Coronary artery (tissue), 2 donors: ENCODE data around the gene TNNT1.

ENCODE experiments used
- DNase-seq: peaks from one replicate; pipeline ENCODE4 v3.0.0-alpha.2; 2017; ENCODE audit warnings: low spot score
- H3K27ac ChIP-seq, 2 donors: fragments of 200-600 bp; sonication (generic); one replicate each; pipeline ENCODE4 v1.5.1; 2016 to 2019
- H3K4me3 ChIP-seq: fragments of 200-600 bp; sonication (generic); 2 replicates; pipeline ENCODE4 v1.5.1; 2016; ENCODE audit warnings: mild to moderate bottlenecking, moderate library complexity
- CTCF ChIP-seq: fragments of 200-600 bp; sonication (generic); IDR thresholded peaks from one replicate; pipeline ENCODE4 v1.5.1; 2019; ENCODE audit warnings: antibody characterized with exemption

TNNT1 gene

GRCh38 chr19:55136399-55137102, 12.5 kb downstream of the TNNT1 start:
- Histone ChIP-seq H3K27ac (no peak overlapping the region), H3K4me3 (no peak overlapping the region)
- no peak for TF ChIP-seq CTCF
- no peak for DNase-seq

- TF ChIP-seq CTCF = no peak
- Histone ChIP-seq H3K27ac (no peak overlapping the region), H3K4me3 (no peak overlapping the region)
- DNase-seq = no peak
These were observed 14.3 kb downstream of the TNNT1 start for GRCh38 chr19:55134736-55135135.

- Histone ChIP-seq H3K4me3 (no peak overlapping the region), H3K27ac (no peak overlapping the region)
- TF ChIP-seq CTCF = no peak
- no peak for DNase-seq
These were observed 15.2 kb downstream of the TNNT1 start for GRCh38 chr19:55133639-55134444.

GRCh38 chr19:55132453-55133129, 16.4 kb downstream of the TNNT1 start:
- TF ChIP-seq CTCF = no peak
- H3K27ac ChIP-seq = no peak overlapping the region
- DNase-seq = no peak
- H3K4me3 ChIP-seq = no peak overlapping the region

- Histone ChIP-seq H3K4me3 (no peak overlapping the region), H3K27ac (no peak overlapping the region)
- no peak for DNase-seq
- TF ChIP-seq CTCF = no peak
These were observed 17.6 kb downstream of the TNNT1 start for GRCh38 chr19:55131421-55131820.

- H3K4me3 ChIP-seq = no peak overlapping the region
- no peak for TF ChIP-seq CTCF
- no peak overlapping the region for H3K27ac ChIP-seq
- DNase-seq = no peak
These were observed 30.0 kb downstream of the TNNT1 start for GRCh38 chr19:55119053-55119452.
